HT1080 (cell line): Measurements from ENCODE around the gene METTL5. TPM values are rescaled to one million over a fixed set of nuclear protein-coding genes. Genes with fewer than 3 reads are reported as not detected.
A peak's percentile ranks its signal among the peaks of the same experiment; 100 is the strongest.
"Not testable (repeated sequence)": the region's sequence is repeated elsewhere in the genome, so short reads cannot be mapped to it uniquely, and the experiment has no call there.

Experiments used
- DNase-seq: peaks from one replicate; pipeline ENCODE4 v3.0.0-alpha.2; 2015; ENCODE audit warnings: low read depth
- polyA plus RNA-seq, 2 experiments: library from polyadenylated mRNA; depleted of rRNA; stranded (reverse); fragments of >200 nt; gene quantifications; 2 replicates each; pipeline ENCODE4 v1.2.3, GENCODE V29; 2015
- total RNA-seq: library from RNA; depleted of rRNA; stranded (reverse); fragments of >200 nt; shearing (Covaris generic); gene quantifications from 2 replicates; pipeline ENCODE4 v1.2.3, GENCODE V29; 2014; rRNA removed

The METTL5 gene
- 91.0 and 110 TPM in 2 replicates for total RNA-seq
- 170 and 177 TPM in 2 replicates for polyA plus RNA-seq (2015; cell fraction: cytosol; rRNA removed)
- polyA plus RNA-seq (2015; cell fraction: nucleus; rRNA removed) = 59.3 and 63.0 TPM in 2 replicates

- DNase-seq = peak; percentile 83
Measured at GRCh38 chr2:169824373-169825333, at the start of gene METTL5. Gene METTL5, minus strand, starts transcription at chr2:169824905. Its CDS starts 308 bp downstream, at chr2:169824597.

GRCh38 chr2:169871994-169872393 is 47.3 kb upstream of the METTL5 start:
- no peak for DNase-seq

- not testable (repeated sequence) for DNase-seq
Measured at GRCh38 chr2:169871369-169871768, 46.7 kb upstream of the METTL5 start.

- no peak for DNase-seq
Measured at GRCh38 chr2:169868951-169869350, 44.2 kb upstream of the METTL5 start.

GRCh38 chr2:169867579-169867978 is 42.9 kb upstream of the METTL5 start:
- no peak for DNase-seq

- DNase-seq = not testable (repeated sequence)
Measured at GRCh38 chr2:169866230-169866629, 41.5 kb upstream of the METTL5 start.

GRCh38 chr2:169865492-169865891 is 40.8 kb upstream of the METTL5 start:
- DNase-seq = no peak

- no peak for DNase-seq
Measured at GRCh38 chr2:169862816-169863215, 38.1 kb upstream of the METTL5 start.

GRCh38 chr2:169860149-169860548 is 35.4 kb upstream of the METTL5 start:
- no peak for DNase-seq

- no peak for DNase-seq
Measured at GRCh38 chr2:169859423-169859822, 34.7 kb upstream of the METTL5 start.

GRCh38 chr2:169855281-169856258 is 30.9 kb upstream of the METTL5 start:
- not testable (repeated sequence) for DNase-seq

- DNase-seq = no peak
Measured at GRCh38 chr2:169853041-169853668, 28.4 kb upstream of the METTL5 start.

- no peak for DNase-seq
Measured at GRCh38 chr2:169849710-169850109, 25.0 kb upstream of the METTL5 start.

- not testable (repeated sequence) for DNase-seq
Measured at GRCh38 chr2:169848959-169849693, 24.4 kb upstream of the METTL5 start.

- no peak for DNase-seq
Measured at GRCh38 chr2:169845016-169845415, 20.3 kb upstream of the METTL5 start.

GRCh38 chr2:169841625-169842024 is 16.9 kb upstream of the METTL5 start:
- not testable (repeated sequence) for DNase-seq

GRCh38 chr2:169840747-169841142 is 16.0 kb upstream of the METTL5 start:
- DNase-seq = no peak

- DNase-seq = no peak
Measured at GRCh38 chr2:169839954-169840746, 15.4 kb upstream of the METTL5 start.

- no peak for DNase-seq
Measured at GRCh38 chr2:169838743-169839489, 14.2 kb upstream of the METTL5 start.
